Measurements from ENCODE around the gene TRIM56.

The TRIM56 gene

DNA sequence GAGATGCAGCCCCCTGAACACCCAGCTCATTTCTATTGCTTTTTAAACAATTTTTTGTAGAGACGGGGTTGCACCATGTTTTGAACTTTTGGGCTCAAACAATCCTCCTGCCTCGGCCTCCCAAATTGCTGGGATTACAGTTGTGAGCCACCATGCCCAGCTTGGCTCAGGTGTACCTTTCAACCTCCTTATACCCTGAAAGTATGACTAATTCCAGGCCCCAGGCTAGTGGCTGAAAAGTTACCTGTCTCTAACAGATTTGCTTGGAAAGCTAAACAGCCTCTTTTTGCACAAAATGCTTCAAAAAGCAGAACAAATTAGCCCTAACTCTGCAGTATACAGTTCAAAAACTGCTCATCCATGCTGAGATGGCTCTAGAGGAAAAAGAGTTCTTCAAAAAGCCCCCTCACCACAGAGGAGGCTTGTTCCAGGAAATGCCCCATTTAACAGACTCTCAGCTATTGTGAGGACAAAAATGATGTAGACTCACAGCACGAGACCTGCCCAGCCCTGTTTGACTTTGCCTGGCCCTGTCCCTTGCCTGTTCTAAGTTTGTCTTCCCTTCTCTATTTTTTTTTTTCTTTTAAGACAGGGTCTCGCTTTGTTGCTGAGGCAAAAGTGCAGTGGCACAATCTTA, 55.6 kb downstream of the TRIM56 start:
- DNase-seq (ENCODE audit: extremely low spot score): no peak
- POLR2A ChIA-PET: no interaction called here
- CTCF ChIA-PET: interaction anchor here (0.8 to 12.5 kb wide), 11 partner anchors 12 to 271 kb away, joined by 3 to 186 read pairs (median 5); partner anchors contain the start of genes SERPINE1 and TRIM56
- no peak for TF ChIP-seq CTCF (IDR thresholded peaks at IDR 0.05; ENCODE audit: control extremely low read depth, extremely low read depth, low read depth, missing control alignments)

Data from GM10248 (cell line).